ENCODE measurements around the gene NLRP7. TPM values are rescaled to one million over a fixed set of nuclear protein-coding genes. Genes with fewer than 3 reads are reported as not detected.
"Not testable (repeated sequence)": the region's sequence is repeated elsewhere in the genome, so short reads cannot be mapped to it uniquely, and the experiment has no call there.

Gene NLRP7
- polyA plus RNA-seq (ENCODE audit: insufficient read length in 4 of 4), result under 1 TPM in 1 of 4 donors, not detected in 3; 0.03 TPM

DNA sequence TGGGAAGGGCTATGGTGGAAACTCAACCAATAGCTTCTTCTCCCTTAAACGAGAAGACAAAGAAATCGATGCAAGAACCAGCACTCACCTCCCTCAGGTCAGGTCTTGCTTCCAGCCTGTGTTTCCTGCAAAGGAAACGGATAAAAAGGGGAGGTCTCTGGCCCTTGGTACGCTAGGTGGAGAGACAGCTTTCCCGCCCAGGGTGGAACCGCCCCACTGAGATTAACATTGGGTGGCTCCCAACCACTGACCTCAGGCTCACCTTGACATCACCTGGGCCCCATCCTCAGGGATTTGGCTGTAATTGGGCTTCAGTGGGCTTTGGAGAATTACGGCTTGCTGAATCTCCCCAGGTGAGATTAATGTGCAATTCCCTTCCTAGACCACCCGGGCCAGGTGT lies at the start of gene NLRP7:
NLRP7 (minus strand) TSS at position 150 of the 400 bp plus-strand sequence.
- no peak for DNase-seq (ENCODE audit: low read depth in 4 of 4, low spot score in 3 of 4)

DNA sequence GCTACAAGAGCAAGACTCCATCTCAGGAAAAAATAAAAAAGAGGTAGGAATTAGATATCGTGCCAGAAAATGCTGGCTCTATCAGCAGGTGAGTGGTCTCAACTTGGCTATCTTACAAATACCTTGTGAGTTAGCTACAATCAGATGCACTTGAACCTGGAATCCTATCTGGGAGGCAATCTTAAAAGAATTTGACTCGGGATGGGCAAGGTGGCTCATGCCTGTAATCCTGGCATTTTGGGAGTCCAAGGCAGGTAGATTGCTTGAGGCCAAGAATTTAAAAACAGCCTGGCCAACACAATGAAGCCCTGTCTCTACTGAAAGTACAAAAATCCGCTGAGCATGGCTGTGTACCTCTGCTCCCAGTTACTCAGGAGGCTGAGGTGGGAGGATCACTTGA lies 48.2 kb upstream of the NLRP7 start:
- no peak for DNase-seq (ENCODE audit: low read depth in 4 of 4, low spot score in 3 of 4)

DNA sequence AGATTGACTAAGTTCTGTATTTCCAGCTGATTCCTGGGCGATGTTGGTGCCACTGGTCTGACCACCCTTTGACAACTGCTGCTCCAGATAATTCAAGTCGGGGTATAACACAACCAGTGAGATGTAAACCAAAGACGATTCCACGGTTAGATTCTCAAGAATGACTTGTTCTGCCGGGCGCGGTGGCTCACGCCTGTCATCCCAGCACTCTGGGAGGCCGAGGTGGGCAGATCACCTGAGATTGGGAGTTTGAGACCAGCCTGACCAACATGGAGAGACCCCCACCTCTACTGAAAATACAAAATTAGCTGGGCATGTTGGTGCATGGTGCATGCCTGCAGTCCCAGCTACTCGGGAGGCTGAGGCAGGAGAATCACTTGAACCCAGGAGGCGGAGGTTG lies 42.2 kb upstream of the NLRP7 start:
- not testable (repeated sequence) for DNase-seq (ENCODE audit: low read depth in 4 of 4, low spot score in 3 of 4)

DNA sequence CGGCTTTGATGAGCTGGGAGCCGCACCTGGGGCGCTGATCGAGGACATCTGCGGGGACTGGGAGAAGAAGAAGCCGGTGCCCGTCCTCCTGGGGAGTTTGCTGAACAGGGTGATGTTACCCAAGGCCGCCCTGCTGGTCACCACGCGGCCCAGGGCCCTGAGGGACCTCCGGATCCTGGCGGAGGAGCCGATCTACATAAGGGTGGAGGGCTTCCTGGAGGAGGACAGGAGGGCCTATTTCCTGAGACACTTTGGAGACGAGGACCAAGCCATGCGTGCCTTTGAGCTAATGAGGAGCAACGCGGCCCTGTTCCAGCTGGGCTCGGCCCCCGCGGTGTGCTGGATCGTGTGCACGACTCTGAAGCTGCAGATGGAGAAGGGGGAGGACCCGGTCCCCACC lies 35.2 kb upstream of the NLRP7 start:
- DNase-seq (ENCODE audit: low read depth in 4 of 4, low spot score in 3 of 4), result not testable (repeated sequence)

DNA sequence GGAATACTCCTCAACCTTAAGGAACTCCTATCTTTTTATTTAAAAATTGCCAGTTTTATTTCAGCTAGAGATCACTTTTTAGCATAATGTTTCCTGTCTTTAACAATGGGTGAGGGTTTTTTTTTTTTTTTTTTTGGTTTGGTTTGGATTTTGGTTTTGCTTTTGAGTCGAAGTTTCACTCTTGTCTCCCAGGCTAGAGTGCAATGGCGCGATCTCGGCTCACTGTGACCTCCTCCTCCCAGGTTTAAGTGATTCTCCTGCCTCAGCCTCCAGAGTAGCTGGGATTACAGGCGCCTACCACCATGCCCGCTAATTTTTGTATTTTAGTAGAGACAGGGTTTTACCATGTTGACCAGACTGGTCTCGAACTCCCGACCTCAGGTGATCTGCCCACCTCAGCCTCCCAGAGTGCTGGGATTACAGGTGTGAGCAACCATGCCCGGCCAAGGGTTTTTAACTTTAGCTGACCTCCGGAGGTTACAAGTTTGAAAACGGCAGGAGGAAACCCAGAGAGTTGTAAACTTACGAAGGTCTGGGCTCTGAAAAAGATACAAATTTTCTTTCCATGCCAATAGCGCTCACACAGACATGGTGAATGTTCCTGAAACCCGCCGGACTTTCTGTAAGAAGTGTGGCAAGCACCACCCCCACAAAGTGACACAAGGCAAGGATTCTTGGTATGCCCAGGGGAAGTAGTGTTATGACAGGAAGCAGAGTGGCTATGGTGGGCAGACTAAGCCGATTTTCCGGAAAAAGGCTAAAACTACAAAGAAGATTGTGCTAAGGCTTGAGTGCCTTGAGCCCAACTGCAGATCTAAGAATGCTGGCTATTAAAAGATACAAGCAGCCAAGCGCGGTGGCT lies 26.1 kb upstream of the NLRP7 start:
- not testable (repeated sequence) for DNase-seq (ENCODE audit: low read depth in 4 of 4, low spot score in 3 of 4)

DNA sequence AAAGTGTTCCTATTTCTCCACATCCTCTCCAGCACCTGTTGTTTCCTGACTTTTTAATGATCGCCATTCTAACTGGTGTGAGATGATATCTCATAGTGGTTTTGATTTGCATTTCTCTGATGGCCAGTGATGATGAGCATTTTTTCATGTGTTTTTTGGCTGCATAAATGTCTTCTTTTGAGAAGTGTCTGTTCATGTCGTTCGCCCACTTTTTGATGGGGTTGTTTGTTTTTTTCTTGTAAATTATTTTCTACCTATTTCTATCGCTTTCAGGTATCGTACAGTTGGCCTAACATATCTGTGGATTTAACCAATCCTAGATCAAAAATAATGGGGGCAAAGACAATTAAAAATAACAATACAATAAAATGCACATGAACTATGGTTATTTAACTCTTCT lies 24.1 kb upstream of the NLRP7 start:
- DNase-seq (ENCODE audit: low read depth in 4 of 4, low spot score in 3 of 4), result not testable (repeated sequence)

DNA sequence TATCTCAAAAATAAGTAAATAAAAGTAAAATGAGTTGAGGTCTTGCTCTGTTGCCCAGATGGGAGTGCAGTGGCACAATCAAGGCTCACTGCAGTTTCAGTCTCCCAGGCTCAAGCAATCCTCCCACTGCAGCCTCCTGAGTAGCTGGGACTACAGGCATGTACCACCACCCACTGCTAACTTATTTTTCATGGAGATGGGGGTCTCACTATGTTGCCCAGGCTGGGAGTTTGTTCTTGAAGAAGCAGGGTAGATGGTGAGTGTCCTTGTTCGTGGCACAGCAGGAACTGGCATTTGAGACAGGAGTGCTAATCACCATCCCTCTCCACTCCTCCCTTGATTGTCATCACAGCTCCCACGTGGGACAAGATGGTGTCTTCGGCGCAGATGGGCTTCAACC lies 22.3 kb upstream of the NLRP7 start:
- DNase-seq (ENCODE audit: low read depth in 4 of 4, low spot score in 3 of 4), result no peak

DNA sequence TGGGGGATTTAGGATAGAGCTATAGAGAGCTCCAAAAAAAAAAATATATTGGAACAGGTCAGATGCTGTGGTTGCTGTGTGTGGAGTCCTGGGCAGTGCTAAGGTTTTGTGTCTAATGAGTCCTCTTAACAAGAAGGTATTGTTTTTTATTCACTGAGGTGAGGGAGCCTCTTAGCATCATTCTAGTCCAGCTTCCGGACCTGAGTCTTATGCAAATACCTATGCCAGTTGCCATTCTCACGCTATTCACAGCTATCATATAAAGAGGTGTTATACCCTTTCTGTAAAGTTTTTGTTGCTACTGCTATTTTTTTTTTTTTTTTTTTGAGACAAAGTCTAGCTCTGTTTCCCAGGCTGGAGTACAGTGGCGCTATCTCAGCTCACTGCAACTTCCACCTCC lies 20.3 kb upstream of the NLRP7 start:
- DNase-seq (ENCODE audit: low read depth in 4 of 4, low spot score in 3 of 4), result no peak

DNA sequence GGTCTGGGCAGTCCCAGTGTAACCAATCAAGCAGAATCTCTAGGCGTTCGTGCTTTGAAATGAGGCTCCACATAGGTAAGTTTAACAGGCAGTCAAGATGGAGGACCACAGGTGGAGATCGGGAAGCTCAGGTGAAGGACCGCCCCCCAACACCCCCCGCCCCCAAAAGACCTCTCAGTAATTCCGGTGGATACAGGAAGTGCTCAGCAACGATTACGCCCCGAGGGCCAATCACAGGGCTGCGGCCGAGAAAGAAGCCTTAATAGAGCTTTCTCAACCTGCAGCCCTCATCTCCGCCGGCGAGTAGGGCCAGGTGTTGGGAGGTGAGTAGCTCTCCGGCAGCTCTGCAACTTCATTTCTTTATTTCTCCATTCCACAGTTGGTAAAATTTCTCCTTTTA lies 17.7 kb upstream of the NLRP7 start:
- not testable (repeated sequence) for DNase-seq (ENCODE audit: low read depth in 4 of 4, low spot score in 3 of 4)

DNA sequence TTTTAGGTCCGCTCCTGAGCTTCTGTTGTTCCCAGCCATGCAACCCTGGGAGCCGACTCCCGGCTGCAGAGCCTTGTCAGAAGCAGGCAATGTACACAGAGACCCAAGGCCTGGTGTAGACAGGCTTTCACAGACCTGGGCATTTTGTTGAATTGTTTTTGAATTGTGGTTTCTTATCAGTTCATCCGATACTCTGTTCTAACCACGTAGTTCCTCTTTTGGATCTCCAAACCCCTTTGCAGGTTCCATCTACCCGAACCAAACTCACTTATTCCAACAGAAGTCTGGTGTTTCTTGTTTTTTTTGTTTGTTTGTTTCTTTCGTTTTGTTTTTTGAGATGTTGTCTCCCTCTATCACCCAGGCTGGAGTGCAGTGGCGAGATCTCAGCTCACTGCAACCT lies 12.5 kb upstream of the NLRP7 start:
- DNase-seq (ENCODE audit: low read depth in 4 of 4, low spot score in 3 of 4), result no peak

DNA sequence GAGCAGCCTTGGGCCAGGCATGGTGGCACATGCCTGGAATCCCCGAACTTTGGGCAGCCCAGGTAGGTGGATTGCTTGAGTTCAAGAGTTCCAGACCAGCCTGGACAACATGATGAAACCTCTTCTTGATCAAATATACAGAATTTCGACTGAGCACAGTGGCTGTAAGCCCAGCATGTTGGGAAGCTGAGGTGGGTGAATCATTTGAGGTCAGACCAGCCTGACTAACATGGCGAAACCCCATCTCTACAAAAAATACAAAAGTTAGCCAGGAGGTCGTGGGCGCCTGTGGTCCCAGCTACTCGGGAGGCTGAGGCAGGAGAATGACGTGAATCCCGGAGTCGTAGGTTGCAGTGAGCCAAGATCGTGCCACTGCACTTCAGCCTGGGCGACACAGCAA lies 8.0 kb upstream of the NLRP7 start:
- DNase-seq (ENCODE audit: low read depth in 4 of 4, low spot score in 3 of 4), result no peak

DNA sequence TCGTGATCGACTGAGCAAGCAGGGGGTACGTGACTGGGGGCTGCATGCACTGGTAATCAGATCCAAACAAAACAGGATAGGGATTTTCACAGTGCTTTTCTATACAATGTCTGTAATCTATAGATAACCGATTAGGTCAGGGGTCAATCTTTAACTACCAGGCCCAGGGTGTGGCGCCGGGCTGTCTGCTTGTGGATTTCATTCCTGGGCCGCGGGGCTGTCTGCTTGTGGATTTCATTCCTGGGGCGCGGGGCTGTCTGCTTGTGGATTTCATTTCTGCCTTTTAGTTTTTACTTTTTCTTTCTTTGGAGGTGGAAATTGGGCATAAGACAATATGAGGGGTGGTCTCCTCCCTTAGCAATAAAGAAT lies 6.0 kb upstream of the NLRP7 start:
- not testable (repeated sequence) for DNase-seq (ENCODE audit: low read depth in 4 of 4, low spot score in 3 of 4)

DNA sequence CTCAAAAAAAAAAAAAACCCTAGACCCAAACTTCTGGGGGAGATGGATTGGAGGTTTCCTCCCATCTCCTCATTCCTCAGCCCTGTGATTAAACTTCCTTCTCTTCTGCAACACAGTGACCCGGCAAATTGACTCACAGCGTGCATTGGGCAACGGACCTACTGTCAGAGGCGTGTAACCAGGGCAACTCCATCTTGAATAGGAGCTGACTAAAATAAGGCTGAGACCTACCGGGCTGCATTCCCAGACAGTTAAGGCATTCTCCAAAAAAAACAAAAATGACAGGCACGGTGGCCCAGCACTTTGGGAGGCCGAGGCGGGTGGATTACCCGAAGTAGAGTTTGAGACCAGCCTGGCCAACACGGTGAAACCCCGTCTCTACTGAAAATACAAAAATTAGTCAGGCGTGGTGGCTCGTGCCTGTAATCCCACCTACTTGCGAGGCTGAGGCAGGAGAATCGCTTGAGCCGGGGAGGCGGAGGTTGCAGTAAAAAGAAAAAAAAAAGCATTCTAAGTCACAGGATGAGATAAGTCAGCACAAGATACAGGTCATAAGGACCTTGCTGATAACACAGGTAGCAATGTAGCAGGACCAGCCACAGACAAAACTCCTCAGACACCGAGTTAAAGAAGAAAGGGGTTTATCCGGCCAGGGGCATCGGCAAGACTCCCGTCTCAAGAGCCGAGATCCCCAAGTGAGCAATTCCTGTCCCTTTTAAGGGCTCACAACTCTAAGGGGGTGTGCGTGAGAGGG lies 5.4 kb upstream of the NLRP7 start:
- DNase-seq (ENCODE audit: low read depth in 4 of 4, low spot score in 3 of 4), result no peak

DNA sequence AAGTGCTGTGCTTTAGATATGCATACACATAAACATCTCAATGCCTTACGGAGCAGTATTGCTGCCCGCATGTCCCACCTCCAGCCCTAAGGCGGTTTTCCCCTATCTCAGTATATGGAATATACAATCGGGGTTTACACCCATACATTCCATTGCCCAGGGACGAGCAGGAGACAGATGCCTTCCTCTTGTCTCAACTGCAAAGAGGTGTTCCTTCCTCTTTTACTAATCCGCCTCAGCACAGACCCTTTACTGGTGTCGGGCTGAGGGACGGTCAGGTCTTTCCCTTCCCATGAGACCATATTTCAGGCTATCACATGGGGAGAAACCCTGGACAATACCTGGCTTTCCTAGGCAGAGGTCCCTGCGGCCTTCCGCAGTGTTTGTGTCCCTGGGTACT lies 3.2 kb upstream of the NLRP7 start:
- DNase-seq (ENCODE audit: low read depth in 4 of 4, low spot score in 3 of 4), result not testable (repeated sequence)

DNA sequence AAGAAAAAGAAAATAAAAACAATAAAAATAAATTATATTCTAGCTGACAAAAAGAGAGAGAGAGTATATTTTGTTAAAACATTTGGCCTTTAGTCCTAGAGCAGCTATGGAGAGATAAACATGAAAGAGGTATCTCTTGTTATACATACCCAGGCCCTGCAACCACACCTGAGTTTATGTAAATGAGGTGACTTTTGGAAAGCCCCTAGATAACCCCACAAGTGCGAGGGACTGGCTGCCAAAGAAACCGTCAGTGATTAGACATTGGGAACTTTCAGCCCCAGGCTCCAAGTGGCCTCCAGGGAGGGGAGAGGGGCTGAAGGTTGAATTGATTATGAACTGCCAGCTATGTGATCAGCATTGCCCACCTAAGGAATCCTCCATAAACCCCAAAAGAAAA lies 2.1 kb upstream of the NLRP7 start:
- no peak for DNase-seq (ENCODE audit: low read depth in 4 of 4, low spot score in 3 of 4)

DNA sequence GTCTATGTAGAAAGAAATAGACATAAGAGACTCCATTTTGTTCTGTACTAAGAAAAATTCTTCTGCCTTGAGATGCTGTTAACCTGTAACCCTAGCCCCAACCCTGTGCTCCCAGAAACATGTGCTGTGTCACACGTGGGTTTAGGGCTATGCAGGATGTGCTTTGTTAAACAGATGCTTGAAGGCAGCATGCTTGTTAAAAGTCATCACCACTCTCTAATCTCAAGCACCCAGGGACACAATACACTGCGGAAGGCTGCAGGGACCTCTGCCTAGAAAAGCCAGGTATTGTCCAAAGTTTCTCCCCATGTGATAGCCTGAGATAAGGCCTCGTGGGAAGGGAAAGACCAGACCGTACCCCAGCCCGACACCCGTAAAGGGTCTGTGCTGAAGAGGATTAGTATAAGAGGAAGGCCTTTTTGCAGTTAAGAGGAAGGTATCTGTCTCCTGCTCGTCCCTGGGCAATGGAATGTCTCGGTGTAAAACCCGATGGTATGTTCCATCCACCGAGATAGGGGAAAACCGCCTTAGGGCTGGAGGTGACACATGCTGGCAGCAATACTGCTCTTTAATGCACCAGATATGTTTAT lies 3.5 kb downstream of the NLRP7 start:
- not testable (repeated sequence) for DNase-seq (ENCODE audit: low read depth in 4 of 4, low spot score in 3 of 4)

DNA sequence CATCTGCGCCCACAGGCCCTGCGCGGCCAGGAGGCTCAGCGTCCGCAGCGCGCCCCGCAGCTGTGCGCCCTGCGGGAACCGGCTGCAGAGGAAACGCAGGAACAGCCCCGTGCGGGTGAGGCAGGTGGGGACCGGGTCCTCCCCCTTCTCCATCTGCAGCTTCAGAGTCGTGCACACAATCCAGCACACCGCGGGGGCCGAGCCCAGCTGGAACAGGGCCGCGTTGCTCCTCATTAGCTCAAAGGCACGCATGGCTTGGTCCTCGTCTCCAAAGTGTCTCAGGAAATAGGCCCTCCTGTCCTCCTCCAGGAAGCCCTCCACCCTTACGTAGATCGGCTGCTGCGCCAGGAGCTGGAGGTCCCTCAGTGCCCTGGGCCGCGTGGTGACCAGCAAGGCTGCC lies 7.8 kb downstream of the NLRP7 start:
- not testable (repeated sequence) for DNase-seq (ENCODE audit: low read depth in 4 of 4, low spot score in 3 of 4)

DNA sequence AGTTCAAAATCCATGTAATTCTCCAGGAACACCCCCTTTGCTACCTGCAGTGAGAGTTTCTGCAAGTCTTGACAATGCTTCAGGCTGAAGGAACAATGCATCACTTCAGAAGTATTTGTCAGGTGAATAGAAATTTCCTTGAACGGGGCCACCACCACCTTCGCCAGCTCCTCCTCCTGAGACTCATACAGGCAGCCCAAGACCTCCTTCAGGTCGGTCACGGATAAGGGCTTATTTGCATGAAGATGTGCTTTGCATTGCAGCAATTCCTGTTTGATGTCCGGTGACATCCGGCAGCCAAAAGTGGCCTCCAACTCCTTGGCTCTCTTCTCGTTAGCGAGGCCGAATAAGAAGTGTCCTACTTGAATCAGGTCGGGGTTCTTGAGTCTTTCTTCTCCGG lies 8.4 kb downstream of the NLRP7 start:
- no peak for DNase-seq (ENCODE audit: low read depth in 4 of 4, low spot score in 3 of 4)

DNA sequence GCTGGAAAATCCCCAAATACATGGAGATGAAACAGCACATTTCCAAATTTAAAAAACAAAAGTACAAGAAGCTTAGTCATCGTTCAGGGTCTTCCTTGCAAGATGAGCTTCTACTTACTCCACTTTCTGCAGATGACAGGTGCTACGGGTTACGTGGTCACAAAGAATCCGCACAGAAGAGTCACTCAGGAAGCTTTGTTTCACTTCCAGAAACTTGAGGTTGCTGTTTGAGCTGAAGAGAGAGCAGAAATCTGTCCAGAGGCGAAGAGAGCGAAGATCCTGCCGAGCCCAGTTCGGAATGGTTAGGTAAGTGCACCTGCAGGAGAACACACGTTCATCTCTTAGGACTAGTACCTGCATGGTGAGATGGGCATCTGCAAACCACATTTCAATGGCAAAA lies 9.4 kb downstream of the NLRP7 start:
- no peak for DNase-seq (ENCODE audit: low read depth in 4 of 4, low spot score in 3 of 4)

DNA sequence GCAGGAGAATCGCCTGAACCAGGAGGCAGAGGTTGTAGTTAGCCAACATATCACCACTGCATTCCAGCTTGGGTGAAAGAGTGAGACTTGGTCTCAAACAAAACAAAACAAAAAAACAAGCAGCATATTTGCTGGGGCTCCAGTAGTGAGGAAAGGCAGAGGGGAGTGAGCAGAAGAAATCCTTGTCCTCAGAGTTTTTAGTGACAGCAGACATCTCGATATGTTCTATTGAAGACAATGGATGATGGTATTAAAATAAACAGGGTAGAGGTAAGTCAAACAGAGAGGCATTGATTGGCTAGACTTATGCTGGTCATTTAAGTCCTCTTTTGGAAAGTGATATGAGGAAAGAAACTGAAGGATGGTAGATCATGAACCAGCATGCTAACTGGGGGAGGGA lies 19.0 kb downstream of the NLRP7 start:
- DNase-seq (ENCODE audit: low read depth in 4 of 4, low spot score in 3 of 4), result no peak

DNA sequence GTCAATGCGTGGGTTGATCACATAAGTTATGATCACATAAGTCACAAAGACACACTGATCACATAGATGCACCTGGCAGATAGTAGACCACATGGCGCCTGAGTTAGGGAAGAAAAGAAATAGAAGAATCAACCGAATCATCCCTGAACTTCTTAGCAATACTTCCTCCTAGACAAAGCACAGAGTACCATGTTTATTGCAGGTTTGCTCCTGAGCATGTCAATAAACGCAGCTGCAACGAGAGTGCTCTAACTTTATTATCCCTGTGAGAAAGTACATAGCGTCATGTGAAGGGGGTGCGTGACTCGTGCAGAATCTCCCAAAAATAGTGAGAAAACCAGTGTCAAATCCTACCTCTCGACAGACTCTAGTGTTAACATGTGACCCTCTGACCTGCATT lies 24.1 kb downstream of the NLRP7 start:
- DNase-seq (ENCODE audit: low read depth in 4 of 4, low spot score in 3 of 4), result no peak

DNA sequence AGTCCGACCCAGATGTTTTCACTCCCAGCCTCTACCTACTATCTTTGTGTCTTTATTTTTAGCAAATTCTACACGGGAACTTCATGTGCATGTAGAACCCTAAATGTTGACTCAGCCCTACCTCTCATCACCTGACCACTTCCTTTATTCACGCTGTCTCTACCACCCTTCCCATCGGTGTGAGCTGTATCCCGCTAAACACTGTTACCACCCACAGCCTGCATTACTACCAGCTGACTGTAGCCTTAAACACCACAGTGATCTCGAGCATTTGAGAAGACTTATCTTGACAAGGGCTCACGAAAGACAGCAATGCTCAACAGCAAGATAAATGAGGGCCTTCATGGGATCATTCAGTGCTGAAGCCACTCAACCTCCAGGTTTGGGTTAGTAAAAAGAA lies 26.2 kb downstream of the NLRP7 start:
- no peak for DNase-seq (ENCODE audit: low read depth in 4 of 4, low spot score in 3 of 4)
